ENCODE measurements around the gene TTR. TPM values are rescaled to one million over a fixed set of nuclear protein-coding genes. Genes with fewer than 3 reads are reported as not detected.

The TTR gene
- polyA plus RNA-seq, 1 of the 3 experiments (the other 2 are of a cell fraction): not detected

- CTCF ChIA-PET: interaction anchor here (2.3 kb wide), 1 partner anchor 143 kb away, joined by 7 read pairs; no protein-coding TSS in a partner anchor
- H3K4me1 ChIP-seq (ENCODE audit: control insufficient read depth in 1 of 2, insufficient read depth in 2 of 2, low read depth in 1 of 2, low read length in 1 of 2): no peaks in the 10 kb centered on the region; a peak in 2 of 4 replicates
Observed at GRCh38 chr18:31579375-31579774, 12.3 kb upstream of the TTR start.

More at GRCh38 chr18:31579375-31579774, 12.3 kb upstream of the TTR start:
- POLR2A ChIA-PET: no interaction called here
- 86% methylated on average over 2 of the region's 2 CpGs for WGBS (ENCODE audit: low lambda C conversion rate)
- Histone ChIP-seq H3K4me2 (no peak overlapping the region), H3K27ac (ENCODE audit: low read depth in 2 of 2, low read length in 1 of 2) (no peak overlapping the region), H3F3A (replicated peaks; ENCODE audit: insufficient read depth) (peaks cover 4% of the 10 kb centered on the region), H3K36me3 (replicated peaks in 1 of 2; ENCODE audit: control insufficient read depth in 1 of 2, insufficient read depth in 2 of 2, low read length in 1 of 2) (no peaks in the 10 kb centered on the region), H4K20me1 (ENCODE audit: insufficient read depth) (no peaks in the 10 kb centered on the region), H3K4me3 (ENCODE audit: low read depth in 2 of 2, low read length in 1 of 2) (no peak overlapping the region), H2AFZ (ENCODE audit: low read depth) (no peak overlapping the region), H3K9me3 (no peaks in the 10 kb centered on the region), H3K9ac (no peak overlapping the region), H3K9me2 (no peaks in the 10 kb centered on the region), H3K27me3 (ENCODE audit: insufficient read depth) (no peaks in the 10 kb centered on the region), H3K79me2 (ENCODE audit: insufficient read depth) (no peaks in the 10 kb centered on the region)
- no peak for DNase-seq
- TF ChIP-seq MEF2A (IDR thresholded peaks at IDR 0.05; ENCODE audit: borderline replicate concordance, low read depth): no peak
- TF ChIP-seq RFX5 (IDR thresholded peaks at IDR 0.05; ENCODE audit: low read length): no peak
- no peak for TF ChIP-seq REST (IDR thresholded peaks at IDR 0.05; ENCODE audit: low read depth, low read length)
- TF ChIP-seq PBX3 (IDR thresholded peaks at IDR 0.05): no peak
- TF ChIP-seq EP300 (IDR thresholded peaks at IDR 0.05; ENCODE audit: borderline replicate concordance in 1 of 2, low read depth in 1 of 2, low read length in 1 of 2): no peak
- TF ChIP-seq FOXJ3 (CRISPR knock-in tag; IDR thresholded peaks at IDR 0.05): no peak
- no peak for TF ChIP-seq NFIC (IDR thresholded peaks at IDR 0.05; ENCODE audit: borderline replicate concordance)
- TF ChIP-seq CTCF (IDR thresholded peaks at IDR 0.05): no peak
- TF ChIP-seq TEAD4 (IDR thresholded peaks at IDR 0.05; ENCODE audit: borderline replicate concordance, insufficient read depth): no peak
- TF ChIP-seq GATA2 (CRISPR knock-in tag; IDR thresholded peaks at IDR 0.05): no peak
- no peak for TF ChIP-seq SMC3 (IDR thresholded peaks at IDR 0.05; ENCODE audit: low read depth, low read length)
